ENCODE results near the gene PTGR2.

Gene PTGR2

GRCh38 chr14:73846947-73847346 lies 4.7 kb upstream of the PTGR2 start:
- TF ChIP-seq EZH2phosphoT487 (conservative IDR thresholded peaks at IDR 0.05; ENCODE audit: low read length) (no peak), CTCF (IDR thresholded peaks at IDR 0.05; ENCODE audit: insufficient read depth, low read length, poor library complexity, severe bottlenecking) (no peak)
- Histone ChIP-seq H3K4me3 (ENCODE audit: insufficient read depth, low read length, poor library complexity, severe bottlenecking) (no peak overlapping the region), H3K27me3 (ENCODE audit: low read length) (no peaks in the 10 kb centered on the region), H3K27ac (ENCODE audit: low read depth, low read length) (no peak overlapping the region), H3K36me3 (ENCODE audit: low read length) (no peaks in the 10 kb centered on the region), H3K9me3 (ENCODE audit: insufficient read depth, low read length) (no peaks in the 10 kb centered on the region), H3F3A (ENCODE audit: insufficient read depth) (peaks cover 15% of the 10 kb centered on the region), H2AFZ (ENCODE audit: low read depth, low read length, severe bottlenecking) (no peak overlapping the region), H3K9ac (ENCODE audit: low read length) (no peak overlapping the region), H4K20me1 (ENCODE audit: low read depth, low read length) (no peaks in the 10 kb centered on the region), H3K79me2 (ENCODE audit: insufficient read depth, low read length) (no peaks in the 10 kb centered on the region), H3K4me2 (ENCODE audit: low read depth, low read length, poor library complexity, severe bottlenecking) (no peak overlapping the region), H3K9me2 (replicated peaks; ENCODE audit: insufficient read depth, low read length) (no peaks in the 10 kb centered on the region)

GRCh38 chr14:73851000-73851399 lies 631 bp upstream of the PTGR2 start:
- Histone ChIP-seq H3K36me3 (ENCODE audit: low read length) (no peaks in the 10 kb centered on the region), H3K79me2 (ENCODE audit: insufficient read depth, low read length) (no peaks in the 10 kb centered on the region; the same call in 1 of the 2 replicates), H3F3A (ENCODE audit: insufficient read depth) (peaks cover 39% of the 10 kb centered on the region), H3K4me3 (ENCODE audit: insufficient read depth, low read length, poor library complexity, severe bottlenecking) (peak overlapping the region; percentile 62), H3K27ac (ENCODE audit: low read depth, low read length) (no peak overlapping the region), H3K27me3 (ENCODE audit: low read length) (no peaks in the 10 kb centered on the region), H2AFZ (ENCODE audit: low read depth, low read length, severe bottlenecking) (peak overlapping the region; percentile 96), H3K9me3 (ENCODE audit: insufficient read depth, low read length) (no peaks in the 10 kb centered on the region), H3K4me2 (ENCODE audit: low read depth, low read length, poor library complexity, severe bottlenecking) (peak overlapping the region; percentile 85), H3K9me2 (replicated peaks; ENCODE audit: insufficient read depth, low read length) (no peaks in the 10 kb centered on the region), H4K20me1 (ENCODE audit: low read depth, low read length) (no peaks in the 10 kb centered on the region), H3K9ac (ENCODE audit: low read length) (peak overlapping the region; percentile 70)
- no peak for TF ChIP-seq CTCF (IDR thresholded peaks at IDR 0.05; ENCODE audit: insufficient read depth, low read length, poor library complexity, severe bottlenecking)
- TF ChIP-seq EZH2phosphoT487 (conservative IDR thresholded peaks at IDR 0.05; ENCODE audit: low read length), result no peak

- H3K36me3 ChIP-seq (ENCODE audit: low read length), result peaks cover 2% of the 10 kb centered on the region; the same call in 1 of the 2 replicates
- H3K9me3 ChIP-seq (ENCODE audit: insufficient read depth, low read length), result no peaks in the 10 kb centered on the region
- H3K4me2 ChIP-seq (ENCODE audit: low read depth, low read length, poor library complexity, severe bottlenecking), result no peak overlapping the region
Measured at GRCh38 chr14:73859145-73859544, 7.5 kb downstream of the PTGR2 start.

More at GRCh38 chr14:73859145-73859544, 7.5 kb downstream of the PTGR2 start:
- Histone ChIP-seq H3F3A (ENCODE audit: insufficient read depth) (peaks cover 13% of the 10 kb centered on the region; the same call in 1 of the 2 replicates), H3K27me3 (ENCODE audit: low read length) (no peaks in the 10 kb centered on the region), H4K20me1 (ENCODE audit: low read depth, low read length) (no peaks in the 10 kb centered on the region), H3K9ac (ENCODE audit: low read length) (no peak overlapping the region), H3K9me2 (replicated peaks; ENCODE audit: insufficient read depth, low read length) (no peaks in the 10 kb centered on the region), H3K27ac (ENCODE audit: low read depth, low read length) (no peak overlapping the region), H3K4me3 (ENCODE audit: insufficient read depth, low read length, poor library complexity, severe bottlenecking) (no peak overlapping the region), H3K79me2 (ENCODE audit: insufficient read depth, low read length) (no peaks in the 10 kb centered on the region), H2AFZ (ENCODE audit: low read depth, low read length, severe bottlenecking) (no peak overlapping the region)
- no peak for TF ChIP-seq EZH2phosphoT487 (conservative IDR thresholded peaks at IDR 0.05; ENCODE audit: low read length)
- TF ChIP-seq CTCF (IDR thresholded peaks at IDR 0.05; ENCODE audit: insufficient read depth, low read length, poor library complexity, severe bottlenecking), result no peak

All from SU-DHL-6 (cell line).